Lung (tissue), 12 donors: Measurements from ENCODE around the gene KLHDC10. TPM values are rescaled to one million over a fixed set of nuclear protein-coding genes. Genes with fewer than 3 reads are reported as not detected.

Experiments used
- ATAC-seq: fragments of 200-7000 bp; cut with Tn5 transposase; one replicate; pipeline ENCODE4 v1.9.1; 2020; ENCODE audit warnings: moderate number of reproducible peaks; ENCODE audit not compliant: insufficient read depth, low FRiP score
- DNase-seq, 3 donors: peaks; one replicate each; pipeline ENCODE4 v3.0.0-alpha.2; 2013 to 2017
- H3K27ac ChIP-seq, 2 donors: one replicate each; pipeline ENCODE4 v1.5.1; 2013; ENCODE audit warnings: mild to moderate bottlenecking in 2 of 2, moderate library complexity in 2 of 2, control low read depth in 1 of 2, inconsistent platforms in 1 of 2, low read depth in 1 of 2, low read length in 1 of 2
- H3K27me3 ChIP-seq, 3 donors: one replicate each; pipeline ENCODE4 v1.5.1; 2013; ENCODE audit warnings: low read length in 2 of 3; ENCODE audit not compliant: control insufficient read depth in 3 of 3, insufficient read depth in 3 of 3
- H3K36me3 ChIP-seq, 4 donors: one replicate each; pipeline ENCODE4 v1.5.1; 2013; ENCODE audit warnings: low read length in 4 of 4, mild to moderate bottlenecking in 1 of 4, moderate library complexity in 1 of 4; ENCODE audit not compliant: control insufficient read depth in 4 of 4, insufficient read depth in 4 of 4
- H3K4me1 ChIP-seq, 5 donors: one replicate each; pipeline ENCODE4 v1.5.1; 2013; ENCODE audit warnings: low read length in 5 of 5, mild to moderate bottlenecking in 2 of 5, moderate library complexity in 1 of 5; ENCODE audit not compliant: control insufficient read depth in 5 of 5, insufficient read depth in 5 of 5
- H3K4me3 ChIP-seq: one replicate; pipeline ENCODE4 v1.5.1; 2013; ENCODE audit warnings: mild to moderate bottlenecking, control low read depth, moderate library complexity
- H3K9ac ChIP-seq, 2 donors: one replicate each; pipeline ENCODE4 v1.5.1; 2013; ENCODE audit warnings: low read length in 2 of 2, control low read depth in 1 of 2; ENCODE audit not compliant: insufficient read depth in 1 of 2
- H3K9me3 ChIP-seq, 4 donors: one replicate each; pipeline ENCODE4 v1.5.1; 2013; ENCODE audit warnings: low read length in 3 of 4, mild to moderate bottlenecking in 1 of 4, moderate library complexity in 1 of 4; ENCODE audit not compliant: control insufficient read depth in 4 of 4, insufficient read depth in 3 of 4
- CTCF ChIP-seq: IDR thresholded peaks from 2 replicates; pipeline ENCODE4 v1.5.1; 2012; ENCODE audit warnings: mild to moderate bottlenecking; ENCODE audit errors: control extremely low read depth, extremely low read depth
- WGBS, 2 donors: extraction: QIAGEN DNeasy Blood & Tissue Kit; methylation state at CpG; one replicate each; pipeline ENCODE4 v1.1.7; 2013; 5-methylcytosine and 5-hydroxymethylcytosine counted together
- polyA plus RNA-seq, 2 donors: library from polyadenylated mRNA; stranded (reverse); fragments of 200-250 nt; gene quantifications; one replicate each; pipeline ENCODE4 v1.2.1, GENCODE V29; 2013
- total RNA-seq, 2 donors: library from RNA; depleted of rRNA in 1 of 2; stranded (reverse); fragments of >200 nt in 1 of 2; gene quantifications; one replicate each; pipeline ENCODE4 v1.2.1, GENCODE V29; 2014 to 2021
- donor health status: control.
- donor health status: control.
- donor health status: Bipolar disorder and iron deficiency.
- donor health status: healthy.
- donor health status: DM: yes; HTN: yes; CAD: no.

KLHDC10 gene
- total and polyA plus RNA-seq, 4 donors: 10.4 to 56.9 (median 25.1) TPM

GRCh38 chr7:130178251-130178650 lies 107.9 kb downstream of the KLHDC10 start:
- peaks cover 0 to 19% (median 11%) of the 10 kb centered on the region in 4 donors for H3K36me3 ChIP-seq
- H3K9ac ChIP-seq: no peak overlapping the region
- H3K4me3 ChIP-seq: no peak overlapping the region
- DNase-seq: no peak
- no peaks in the 10 kb centered on the region for H3K9me3 ChIP-seq
- H3K27ac ChIP-seq: no peak overlapping the region
- ATAC-seq: no peak
- WGBS, 2 donors: 88 to 97% methylated on average over 4 of the region's 4 CpGs
- H3K27me3 ChIP-seq: no peaks in the 10 kb centered on the region
- H3K4me1 ChIP-seq: no peaks in the 10 kb centered on the region
- no peak for TF ChIP-seq CTCF

- DNase-seq (no peak), ATAC-seq (no peak)
- Histone ChIP-seq H3K27ac (no peak overlapping the region), H3K4me3 (no peak overlapping the region), H3K9ac (no peak overlapping the region), H3K4me1 (no peaks in the 10 kb centered on the region), H3K9me3 (no peaks in the 10 kb centered on the region), H3K27me3 (no peaks in the 10 kb centered on the region), H3K36me3 (peaks cover 0 to 21% (median 12%) of the 10 kb centered on the region in 4 donors)
- TF ChIP-seq CTCF: no peak
- WGBS, 2 donors: 95 to 98% methylated on average over 2 of the region's 2 CpGs
Measured at GRCh38 chr7:130179631-130180030, 109.3 kb downstream of the KLHDC10 start.

- no peaks in the 10 kb centered on the region for H3K27me3 ChIP-seq
- no peak overlapping the region for H3K27ac ChIP-seq
- DNase-seq: no peak
- WGBS, 2 donors: 88 to 93% methylated on average over 9 of the region's 9 CpGs
- ATAC-seq: no peak
- H3K9ac ChIP-seq: no peak overlapping the region
- H3K36me3 ChIP-seq: peaks cover 0 to 21% (median 9%) of the 10 kb centered on the region in 4 donors
- H3K4me1 ChIP-seq: no peaks in the 10 kb centered on the region
- no peak overlapping the region for H3K4me3 ChIP-seq
- H3K9me3 ChIP-seq: no peaks in the 10 kb centered on the region
- no peak for TF ChIP-seq CTCF
Measured at GRCh38 chr7:130180571-130181262, 110.4 kb downstream of the KLHDC10 start.

- H3K36me3 ChIP-seq: peaks cover 0 to 21% (median 9%) of the 10 kb centered on the region in 4 donors
- 99% methylated on average over 2 of the region's 2 CpGs for WGBS, 2 donors
- no peak for ATAC-seq
Measured at GRCh38 chr7:130181263-130181605, 110.9 kb downstream of the KLHDC10 start.

More at GRCh38 chr7:130181263-130181605, 110.9 kb downstream of the KLHDC10 start:
- no peaks in the 10 kb centered on the region for H3K27me3 ChIP-seq
- H3K9me3 ChIP-seq: no peaks in the 10 kb centered on the region
- no peak for DNase-seq
- H3K9ac ChIP-seq: no peak overlapping the region
- no peak overlapping the region for H3K27ac ChIP-seq
- H3K4me1 ChIP-seq: no peaks in the 10 kb centered on the region
- H3K4me3 ChIP-seq: no peak overlapping the region
- TF ChIP-seq CTCF: no peak
